ENCODE results near the gene PIPOX. TPM values are rescaled to one million over a fixed set of nuclear protein-coding genes. Genes with fewer than 3 reads are reported as not detected.

PIPOX gene
- total and polyA plus RNA-seq, 2 donors (not counting 3 experiments of a cell fraction or from before 2014, with no cell fraction given), result 0.62 to 2.5 TPM

DNA sequence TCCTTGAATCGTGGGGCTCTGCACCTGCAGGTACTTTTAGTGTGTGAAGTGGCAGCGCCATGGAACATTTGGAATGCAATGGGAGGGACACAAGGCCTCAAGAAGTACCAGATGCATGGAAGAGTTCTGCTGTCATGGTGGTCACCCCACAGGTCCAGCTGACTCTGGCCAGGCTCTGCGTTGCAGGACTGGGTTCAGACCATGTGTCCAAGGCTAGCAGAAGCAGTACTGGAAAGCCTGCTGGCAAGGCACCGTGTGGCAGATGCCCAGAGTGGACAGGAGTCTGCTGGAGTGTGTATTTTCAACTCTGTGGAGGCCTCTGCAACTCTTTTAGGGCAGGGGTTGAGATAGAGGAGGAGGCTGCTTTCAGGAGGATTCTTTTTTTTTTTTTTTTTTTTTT, 2.1 kb downstream of the PIPOX start:
- no peaks in the 10 kb centered on the region for H3K9me3 ChIP-seq (replicated peaks; ENCODE audit: control insufficient read depth, insufficient read depth, low read length)
- FAIRE-seq, result no peak
- H4K20me1 ChIP-seq (replicated peaks; ENCODE audit: control insufficient read depth, extremely low read depth, insufficient read depth, low read length), result no peaks in the 10 kb centered on the region
- no peak overlapping the region for H3K4me3 ChIP-seq (replicated peaks in 1 of 3; ENCODE audit: insufficient read depth in 1 of 3, low read depth in 1 of 3, low read length in 3 of 3)
- no peak overlapping the region for H3K4me2 ChIP-seq (ENCODE audit: insufficient read depth, low read length)
- ChIA-PET CTCF (interaction anchor here (1.1 kb wide), 1 partner anchor 79 kb away, joined by 3 read pairs; no protein-coding TSS in a partner anchor), POLR2A (no interaction called here)
- H3K9me1 ChIP-seq (replicated peaks; ENCODE audit: control insufficient read depth, extremely low read depth, insufficient read depth, low read length), result no peaks in the 10 kb centered on the region
- dilution Hi-C loops (cut with MboI; ENCODE audit: extremely low pct_ligation_motif_present, low sequenced_read_pairs), result no loop called here
- TF ChIP-seq GATA2 (IDR thresholded peaks at IDR 0.05; ENCODE audit: insufficient read depth, insufficient read length, low read depth, low read length) (no peak), JUN (IDR thresholded peaks at IDR 0.05; ENCODE audit: borderline replicate concordance, insufficient read depth, insufficient read length, low read depth) (no peak)
- peaks cover 19 to 22% of the 10 kb centered on the region in 2 experiments for H3K27me3 ChIP-seq (ENCODE audit: control insufficient read depth in 2 of 2, insufficient read depth in 2 of 2, low read length in 2 of 2)
- H2AFZ ChIP-seq (ENCODE audit: low read depth, low read length), result no peak overlapping the region
- H3K79me2 ChIP-seq (ENCODE audit: control insufficient read depth, insufficient read depth, low read length), result no peaks in the 10 kb centered on the region
- intact Hi-C loops (cut with micrococcal nuclease), result no loop called here
- no peaks in the 10 kb centered on the region for H3K36me3 ChIP-seq (ENCODE audit: control insufficient read depth in 2 of 2, extremely low read depth in 1 of 2, insufficient read depth in 2 of 2, low read length in 2 of 2)
- no peak overlapping the region for H3K27ac ChIP-seq (ENCODE audit: insufficient read depth, low read depth, low read length)
- no peak overlapping the region for H3K9ac ChIP-seq (replicated peaks; ENCODE audit: extremely low read depth, insufficient read depth, low read length)
- H3K4me1 ChIP-seq (ENCODE audit: control insufficient read depth, extremely low read depth, insufficient read depth, low read length), result peaks cover 7% of the 10 kb centered on the region
- no TSS peak for BruUV-seq (replicated peaks)
- DNase-seq (ENCODE audit: low read depth, low spot score), result no peak

DNA sequence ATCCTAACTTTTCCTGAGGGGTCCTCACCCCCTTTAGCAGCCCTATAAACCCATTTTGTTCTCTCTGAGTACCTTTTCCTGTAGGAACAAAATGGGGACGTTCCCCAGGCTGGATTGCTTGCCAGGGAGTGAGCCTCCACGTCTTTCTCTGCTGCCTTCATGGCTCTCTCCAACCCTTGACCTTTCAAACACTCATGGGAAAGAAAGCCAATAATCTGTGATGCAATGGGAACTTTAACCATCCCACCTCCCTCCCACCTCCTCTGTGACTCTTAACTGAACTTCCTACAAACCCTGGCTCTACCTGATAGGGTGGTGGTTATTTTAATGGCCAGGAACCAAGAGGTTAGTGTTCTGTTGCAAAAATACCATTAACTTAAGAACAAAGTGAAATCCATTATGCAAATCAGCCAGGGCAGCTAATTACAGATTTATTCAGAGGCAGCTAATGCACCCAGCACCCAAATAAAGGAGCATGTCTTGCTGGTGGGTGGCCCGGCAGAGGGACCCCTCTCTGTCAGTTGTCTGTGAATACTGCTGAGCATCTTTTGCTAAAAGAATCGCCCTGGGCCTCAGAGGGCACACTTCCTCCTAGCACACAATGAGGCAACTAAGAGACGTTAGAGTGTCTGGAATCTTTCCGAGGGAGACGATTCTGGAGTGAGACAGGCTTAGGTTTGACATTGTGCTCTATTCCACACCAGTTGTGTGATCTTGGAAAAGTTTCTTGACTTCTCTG, 3.0 kb downstream of the PIPOX start:
- H3K79me2 ChIP-seq (ENCODE audit: control insufficient read depth, insufficient read depth, low read length), result no peaks in the 10 kb centered on the region
- H3K9ac ChIP-seq (replicated peaks; ENCODE audit: extremely low read depth, insufficient read depth, low read length), result no peak overlapping the region
- H3K27me3 ChIP-seq (ENCODE audit: control insufficient read depth in 2 of 2, insufficient read depth in 2 of 2, low read length in 2 of 2), result peaks cover 19 to 22% of the 10 kb centered on the region in 2 experiments
- no peak overlapping the region for H3K27ac ChIP-seq (ENCODE audit: insufficient read depth, low read depth, low read length)
- TF ChIP-seq MYC (IDR thresholded peaks at IDR 0.05; ENCODE audit: low read depth, low read length), result no peak
- TF ChIP-seq, protein P1, sequence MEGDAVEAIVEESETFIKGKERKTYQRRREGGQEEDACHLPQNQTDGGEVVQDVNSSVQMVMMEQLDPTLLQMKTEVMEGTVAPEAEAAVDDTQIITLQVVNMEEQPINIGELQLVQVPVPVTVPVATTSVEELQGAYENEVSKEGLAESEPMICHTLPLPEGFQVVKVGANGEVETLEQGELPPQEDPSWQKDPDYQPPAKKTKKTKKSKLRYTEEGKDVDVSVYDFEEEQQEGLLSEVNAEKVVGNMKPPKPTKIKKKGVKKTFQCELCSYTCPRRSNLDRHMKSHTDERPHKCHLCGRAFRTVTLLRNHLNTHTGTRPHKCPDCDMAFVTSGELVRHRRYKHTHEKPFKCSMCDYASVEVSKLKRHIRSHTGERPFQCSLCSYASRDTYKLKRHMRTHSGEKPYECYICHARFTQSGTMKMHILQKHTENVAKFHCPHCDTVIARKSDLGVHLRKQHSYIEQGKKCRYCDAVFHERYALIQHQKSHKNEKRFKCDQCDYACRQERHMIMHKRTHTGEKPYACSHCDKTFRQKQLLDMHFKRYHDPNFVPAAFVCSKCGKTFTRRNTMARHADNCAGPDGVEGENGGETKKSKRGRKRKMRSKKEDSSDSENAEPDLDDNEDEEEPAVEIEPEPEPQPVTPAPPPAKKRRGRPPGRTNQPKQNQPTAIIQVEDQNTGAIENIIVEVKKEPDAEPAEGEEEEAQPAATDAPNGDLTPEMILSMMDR (IDR thresholded peaks at IDR 0.05; ENCODE audit: extremely low read depth in 1 of 2, insufficient read depth in 1 of 2, low read depth in 1 of 2, low read length in 2 of 2), result no peak
- no peak for TF ChIP-seq EZH2 (IDR thresholded peaks at IDR 0.05; ENCODE audit: borderline replicate concordance, low read depth, low read length, severe bottlenecking)
- TF ChIP-seq, protein P2, sequence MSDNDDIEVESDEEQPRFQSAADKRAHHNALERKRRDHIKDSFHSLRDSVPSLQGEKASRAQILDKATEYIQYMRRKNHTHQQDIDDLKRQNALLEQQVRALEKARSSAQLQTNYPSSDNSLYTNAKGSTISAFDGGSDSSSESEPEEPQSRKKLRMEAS (IDR thresholded peaks at IDR 0.05; ENCODE audit: insufficient read depth, insufficient read length), result no peak
- TF ChIP-seq POLR2AphosphoS5 (IDR thresholded peaks at IDR 0.05; ENCODE audit: insufficient read depth, low read depth, low read length), result no peak
- no peak overlapping the region for H3K4me2 ChIP-seq (ENCODE audit: insufficient read depth, low read length)
- dilution Hi-C loops (cut with MboI; ENCODE audit: extremely low pct_ligation_motif_present, low sequenced_read_pairs) (no loop called here), intact Hi-C loops (cut with micrococcal nuclease) (no loop called here)
- H4K20me1 ChIP-seq (replicated peaks; ENCODE audit: control insufficient read depth, extremely low read depth, insufficient read depth, low read length), result no peaks in the 10 kb centered on the region
- H3K4me1 ChIP-seq (ENCODE audit: control insufficient read depth, extremely low read depth, insufficient read depth, low read length), result peaks cover 7% of the 10 kb centered on the region
- no peak overlapping the region for H2AFZ ChIP-seq (ENCODE audit: low read depth, low read length)
- H3K9me1 ChIP-seq (replicated peaks; ENCODE audit: control insufficient read depth, extremely low read depth, insufficient read depth, low read length), result no peaks in the 10 kb centered on the region
- DNase-seq (ENCODE audit: low read depth, low spot score) (no peak), FAIRE-seq (no peak)
- no peaks in the 10 kb centered on the region for H3K36me3 ChIP-seq (ENCODE audit: control insufficient read depth in 2 of 2, extremely low read depth in 1 of 2, insufficient read depth in 2 of 2, low read length in 2 of 2)
- POLR2A ChIA-PET, result no interaction called here
- H3K4me3 ChIP-seq (replicated peaks in 1 of 3; ENCODE audit: insufficient read depth in 1 of 3, low read depth in 1 of 3, low read length in 3 of 3), result no peak overlapping the region
- BruUV-seq (replicated peaks), result no TSS peak
- H3K9me3 ChIP-seq (replicated peaks; ENCODE audit: control insufficient read depth, insufficient read depth, low read length), result no peaks in the 10 kb centered on the region
- CTCF ChIA-PET, result no interaction called here
